HEK293 (cell line): ENCODE results near the gene ZNF749.
A peak's percentile ranks its signal among the peaks of the same experiment; 100 is the strongest.

Experiments
- BCL11B ChIP-seq: fragments of 450-650 bp; formaldehyde crosslinking; IDR thresholded peaks from 2 replicates; pipeline ENCODE4 v1.5.1; 2016; ENCODE audit warnings: low read depth, missing biosample characterization, missing genetic modification characterization
- BCL6B ChIP-seq: fragments of 450-650 bp; formaldehyde crosslinking; IDR thresholded peaks from 2 replicates; pipeline ENCODE4 v1.5.1; 2017; ENCODE audit warnings: missing biosample characterization, missing genetic modification characterization
- GLIS2 ChIP-seq: fragments of 450-650 bp; formaldehyde crosslinking; IDR thresholded peaks from 2 replicates; pipeline ENCODE4 v1.5.1; 2016; ENCODE audit warnings: missing biosample characterization, missing genetic modification characterization
- HOXA7 ChIP-seq: sonication (generic); formaldehyde crosslinking; IDR thresholded peaks from 2 replicates; pipeline ENCODE4 v1.8.1; 2022; ENCODE audit warnings: missing genetic modification reagents, borderline replicate concordance
- KLF1 ChIP-seq: fragments of 450-650 bp; formaldehyde crosslinking; IDR thresholded peaks from 2 replicates; pipeline ENCODE4 v1.5.1; 2016; ENCODE audit warnings: missing biosample characterization, missing genetic modification characterization
- KLF17 ChIP-seq: fragments of 450-650 bp; formaldehyde crosslinking; IDR thresholded peaks from 2 replicates; pipeline ENCODE4 v1.5.1; 2016; ENCODE audit warnings: missing biosample characterization, missing genetic modification characterization
- KLF8 ChIP-seq: fragments of 450-650 bp; formaldehyde crosslinking; IDR thresholded peaks from 2 replicates; pipeline ENCODE4 v1.5.1; 2016; ENCODE audit warnings: missing biosample characterization, missing genetic modification characterization
- PRDM4 ChIP-seq: fragments of 450-650 bp; formaldehyde crosslinking; IDR thresholded peaks from 2 replicates; pipeline ENCODE4 v1.5.1; 2017; ENCODE audit warnings: missing biosample characterization, missing genetic modification characterization
- SCRT1 ChIP-seq: fragments of 450-650 bp; formaldehyde crosslinking; IDR thresholded peaks from 2 replicates; pipeline ENCODE4 v1.5.1; 2016; ENCODE audit warnings: missing biosample characterization, missing genetic modification characterization, borderline replicate concordance
- ZBTB44 ChIP-seq: fragments of 450-650 bp; IDR thresholded peaks from 2 replicates; pipeline ENCODE4 v1.5.1; 2018; ENCODE audit warnings: missing biosample characterization, mild to moderate bottlenecking, missing genetic modification characterization
- ZBTB48 ChIP-seq: fragments of 450-650 bp; formaldehyde crosslinking; IDR thresholded peaks from 2 replicates; pipeline ENCODE4 v1.5.1; 2016; ENCODE audit warnings: missing biosample characterization, missing genetic modification characterization
- ZFHX2 ChIP-seq: fragments of 450-650 bp; formaldehyde crosslinking; conservative IDR thresholded peaks from 2 replicates; pipeline ENCODE4 v1.5.1; 2016; ENCODE audit warnings: missing biosample characterization, missing genetic modification characterization
- ZNF169 ChIP-seq: fragments of 450-650 bp; formaldehyde crosslinking; IDR thresholded peaks from 2 replicates; pipeline ENCODE4 v1.5.1; 2016; ENCODE audit warnings: missing biosample characterization, missing genetic modification characterization
- ZNF175 ChIP-seq: fragments of 450-650 bp; formaldehyde crosslinking; IDR thresholded peaks from 2 replicates; pipeline ENCODE4 v1.5.1; 2016; ENCODE audit warnings: missing biosample characterization, missing genetic modification characterization
- ZNF184 ChIP-seq: fragments of 450-650 bp; IDR thresholded peaks from 2 replicates; pipeline ENCODE4 v1.5.1; 2018; ENCODE audit warnings: missing biosample characterization, mild to moderate bottlenecking, missing genetic modification characterization
- ZNF2 ChIP-seq: fragments of 450-650 bp; formaldehyde crosslinking; IDR thresholded peaks from 2 replicates; pipeline ENCODE4 v1.5.1; 2016; ENCODE audit warnings: missing biosample characterization, missing genetic modification characterization
- ZNF292 ChIP-seq: fragments of 450-650 bp; formaldehyde crosslinking; IDR thresholded peaks from 2 replicates; pipeline ENCODE4 v1.5.1; 2016; ENCODE audit warnings: low read depth, missing biosample characterization, missing genetic modification characterization, borderline replicate concordance
- ZNF391 ChIP-seq: fragments of 450-650 bp; formaldehyde crosslinking; IDR thresholded peaks from 2 replicates; pipeline ENCODE4 v1.5.1; 2016; ENCODE audit warnings: low read depth, missing biosample characterization, missing genetic modification characterization, borderline replicate concordance
- ZNF394 ChIP-seq: fragments of 450-650 bp; formaldehyde crosslinking; IDR thresholded peaks from 2 replicates; pipeline ENCODE4 v1.5.1; 2016; ENCODE audit warnings: missing biosample characterization, missing genetic modification characterization, mild to moderate bottlenecking, moderate library complexity, borderline replicate concordance
- ZNF398 ChIP-seq: fragments of 450-650 bp; formaldehyde crosslinking; IDR thresholded peaks from 2 replicates; pipeline ENCODE4 v1.5.1; 2017; ENCODE audit warnings: missing biosample characterization, missing genetic modification characterization
- ZNF558 ChIP-seq: fragments of 450-650 bp; formaldehyde crosslinking; IDR thresholded peaks from 2 replicates; pipeline ENCODE4 v1.5.1; 2016; ENCODE audit warnings: missing biosample characterization, missing genetic modification characterization
- ZNF596 ChIP-seq: fragments of 450-650 bp; IDR thresholded peaks from 2 replicates; pipeline ENCODE4 v1.5.0; 2018; ENCODE audit warnings: missing biosample characterization, mild to moderate bottlenecking, missing genetic modification characterization, moderate library complexity
- ZNF629 ChIP-seq: fragments of 450-650 bp; formaldehyde crosslinking; IDR thresholded peaks from 2 replicates; pipeline ENCODE4 v1.5.1; 2017; ENCODE audit warnings: missing biosample characterization, missing genetic modification characterization
- ZNF660 ChIP-seq: fragments of 450-650 bp; IDR thresholded peaks from 2 replicates; pipeline ENCODE4 v1.5.1; 2018; ENCODE audit warnings: missing biosample characterization, mild to moderate bottlenecking, missing genetic modification characterization
- ZNF830 ChIP-seq: fragments of 450-650 bp; IDR thresholded peaks from 2 replicates; pipeline ENCODE4 v1.5.0; 2018; ENCODE audit warnings: missing biosample characterization, missing genetic modification characterization, low read depth, mild to moderate bottlenecking, moderate library complexity
- ZSCAN23 ChIP-seq: fragments of 450-650 bp; formaldehyde crosslinking; IDR thresholded peaks from 2 replicates; pipeline ENCODE4 v1.5.1; 2016; ENCODE audit warnings: missing biosample characterization, missing genetic modification characterization
- ZSCAN5A ChIP-seq: fragments of 450-650 bp; formaldehyde crosslinking; IDR thresholded peaks from 2 replicates; pipeline ENCODE4 v1.5.1; 2016; ENCODE audit warnings: missing biosample characterization, missing genetic modification characterization

ZNF749 gene

GRCh38 chr19:57435062-57435978 is at the start of gene ZNF749 (continued):
- no peak for TF ChIP-seq ZBTB44 (tag by site-specific recombination)
- TF ChIP-seq SCRT1 (tag by site-specific recombination): no peak
- no peak for TF ChIP-seq BCL6B (tag by site-specific recombination)
- peak; percentile 26; the same call in 1 of the 2 replicates for TF ChIP-seq GLIS2 (tag by site-specific recombination)
- peak; percentile 61 for TF ChIP-seq ZNF629 (tag by site-specific recombination)
- no peak for TF ChIP-seq KLF17 (tag by site-specific recombination)
- TF ChIP-seq ZSCAN5A: no peak
- no peak; the same call in none of the 2 replicates for TF ChIP-seq KLF1 (tag by site-specific recombination)
- TF ChIP-seq ZNF660 (tag by site-specific recombination): no peak
- TF ChIP-seq ZNF558: no peak
- no peak for TF ChIP-seq ZNF292 (tag by site-specific recombination)
- TF ChIP-seq HOXA7 (CRISPR knock-in tag): no peak
- peak; percentile 59; the same call in 1 of the 2 replicates for TF ChIP-seq ZNF2
- peak; percentile 44; the same call in 1 of the 2 replicates for TF ChIP-seq KLF8 (tag by site-specific recombination)
- no peak for TF ChIP-seq PRDM4 (tag by site-specific recombination)
- TF ChIP-seq ZNF596 (tag by site-specific recombination): no peak
- no peak for TF ChIP-seq ZNF398 (tag by site-specific recombination)
- TF ChIP-seq BCL11B: no peak
- peak; percentile 52; the same call in 1 of the 2 replicates for TF ChIP-seq ZNF394 (tag by site-specific recombination)
- no peak for TF ChIP-seq ZNF169 (tag by site-specific recombination)
- peak; percentile 94 for TF ChIP-seq ZBTB48 (tag by site-specific recombination)
- TF ChIP-seq ZSCAN23 (tag by site-specific recombination): no peak
- TF ChIP-seq ZNF830 (tag by site-specific recombination): no peak
- TF ChIP-seq ZNF184 (tag by site-specific recombination): no peak
- no peak for TF ChIP-seq ZNF175 (tag by site-specific recombination)
- TF ChIP-seq ZFHX2 (tag by site-specific recombination): peak; percentile 80
- TF ChIP-seq ZNF391 (tag by site-specific recombination): no peak
